ENCODE data around the gene C3orf52. TPM values are rescaled to one million over a fixed set of nuclear protein-coding genes. Genes with fewer than 3 reads are reported as not detected.
A peak's percentile ranks its signal among the peaks of the same experiment; 100 is the strongest.

C3orf52 gene
- polyA plus RNA-seq, 1 donor (not counting 4 experiments of a cell fraction or from before 2014, with no cell fraction given): 15.8 TPM

DNA sequence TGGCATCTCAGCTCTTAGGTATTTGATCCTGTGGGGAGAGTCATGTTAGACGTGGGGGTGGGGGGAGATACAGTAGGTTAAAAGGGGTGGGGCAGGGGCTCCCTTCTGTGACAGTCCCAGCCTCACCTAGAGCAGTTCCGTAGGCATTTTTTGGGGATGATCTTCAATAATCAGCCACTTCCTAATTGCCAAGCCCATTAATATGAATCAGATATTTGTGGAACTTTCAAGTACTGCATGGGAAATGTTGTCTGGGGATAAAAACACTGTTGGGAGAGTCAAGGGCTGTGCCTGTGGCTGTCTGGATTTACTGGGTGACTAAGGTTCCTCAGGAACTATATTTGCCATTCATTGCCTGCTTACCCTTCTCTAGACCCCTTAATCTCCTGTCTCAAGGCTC lies 9.5 kb downstream of the C3orf52 start:
- Histone ChIP-seq H3K9me3 (ENCODE audit: control insufficient read depth, low read depth, low read length) (no peaks in the 10 kb centered on the region), H4K20me1 (ENCODE audit: control insufficient read depth, extremely low read depth, insufficient read depth, low read length) (peaks cover under 1% of the 10 kb centered on the region), H3K27ac (ENCODE audit: control insufficient read depth, insufficient read depth, low read length) (peak overlapping the region; percentile 34), H2AFZ (ENCODE audit: control insufficient read depth, low read length) (no peak overlapping the region), H3K79me2 (ENCODE audit: control insufficient read depth, insufficient read depth, low read length) (peaks cover 52% of the 10 kb centered on the region), H3K4me1 (ENCODE audit: control insufficient read depth, extremely low read depth, insufficient read depth, low read length) (peaks cover 32% of the 10 kb centered on the region), H3K4me2 (ENCODE audit: control insufficient read depth, extremely low read depth, insufficient read depth, low read depth, low read length) (no peak overlapping the region), H3K27me3 (ENCODE audit: control insufficient read depth, extremely low read depth, insufficient read depth, low read length) (no peaks in the 10 kb centered on the region), H3K9ac (ENCODE audit: control insufficient read depth, extremely low read depth, insufficient read depth, low read length) (no peak overlapping the region), H3K9me1 (ENCODE audit: control insufficient read depth, extremely low read depth, insufficient read depth, low read length) (no peaks in the 10 kb centered on the region), H3K4me3 (ENCODE audit: control insufficient read depth in 2 of 3, extremely low read depth in 1 of 3, insufficient read depth in 2 of 3, low read depth in 1 of 3, low read length in 3 of 3) (no peak overlapping the region), H3K36me3 (ENCODE audit: control insufficient read depth in 2 of 2, extremely low read depth in 1 of 2, insufficient read depth in 2 of 2, low read length in 2 of 2) (peaks cover 3 to 9% of the 10 kb centered on the region in 2 experiments)
- FAIRE-seq (no peak), DNase-seq (ENCODE audit: low read depth, low spot score) (no peak)
- no peak for TF ChIP-seq EZH2 (IDR thresholded peaks at IDR 0.05; ENCODE audit: low read length)
- TF ChIP-seq, protein P1, sequence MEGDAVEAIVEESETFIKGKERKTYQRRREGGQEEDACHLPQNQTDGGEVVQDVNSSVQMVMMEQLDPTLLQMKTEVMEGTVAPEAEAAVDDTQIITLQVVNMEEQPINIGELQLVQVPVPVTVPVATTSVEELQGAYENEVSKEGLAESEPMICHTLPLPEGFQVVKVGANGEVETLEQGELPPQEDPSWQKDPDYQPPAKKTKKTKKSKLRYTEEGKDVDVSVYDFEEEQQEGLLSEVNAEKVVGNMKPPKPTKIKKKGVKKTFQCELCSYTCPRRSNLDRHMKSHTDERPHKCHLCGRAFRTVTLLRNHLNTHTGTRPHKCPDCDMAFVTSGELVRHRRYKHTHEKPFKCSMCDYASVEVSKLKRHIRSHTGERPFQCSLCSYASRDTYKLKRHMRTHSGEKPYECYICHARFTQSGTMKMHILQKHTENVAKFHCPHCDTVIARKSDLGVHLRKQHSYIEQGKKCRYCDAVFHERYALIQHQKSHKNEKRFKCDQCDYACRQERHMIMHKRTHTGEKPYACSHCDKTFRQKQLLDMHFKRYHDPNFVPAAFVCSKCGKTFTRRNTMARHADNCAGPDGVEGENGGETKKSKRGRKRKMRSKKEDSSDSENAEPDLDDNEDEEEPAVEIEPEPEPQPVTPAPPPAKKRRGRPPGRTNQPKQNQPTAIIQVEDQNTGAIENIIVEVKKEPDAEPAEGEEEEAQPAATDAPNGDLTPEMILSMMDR (optimal IDR thresholded peaks at IDR 0.05 in 1 of 3, IDR thresholded peaks at IDR 0.05 in 1 of 3, conservative IDR thresholded peaks at IDR 0.05 in 1 of 3; ENCODE audit: extremely low read depth in 1 of 3, insufficient read depth in 2 of 3, low read length in 3 of 3): no peak
- dilution Hi-C loops (cut with MboI; ENCODE audit: extremely low pct_ligation_motif_present, low sequenced_read_pairs): no loop called here

DNA sequence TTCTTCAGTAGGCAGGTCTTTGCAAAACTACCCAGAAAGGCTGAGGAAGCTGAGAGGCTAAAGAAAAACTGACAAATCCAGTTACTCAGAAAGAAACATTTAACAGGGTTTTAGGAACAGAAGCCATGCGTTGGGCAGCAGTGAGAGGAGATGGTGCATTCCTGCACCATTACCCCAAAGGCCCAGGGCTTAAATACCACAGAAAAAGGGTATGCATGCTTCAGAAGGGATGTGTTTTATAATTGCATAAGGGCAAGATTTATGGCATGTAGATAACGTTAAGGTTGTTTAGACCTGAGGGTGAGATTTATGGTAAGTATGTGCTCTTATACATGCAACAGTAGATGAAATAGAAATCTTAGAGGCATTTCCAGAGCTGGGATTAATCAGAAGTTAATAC lies 10.0 kb downstream of the C3orf52 start:
- Histone ChIP-seq H2AFZ (ENCODE audit: control insufficient read depth, low read length) (no peak overlapping the region), H3K4me2 (ENCODE audit: control insufficient read depth, extremely low read depth, insufficient read depth, low read depth, low read length) (peak overlapping the region; percentile 8), H3K79me2 (ENCODE audit: control insufficient read depth, insufficient read depth, low read length) (peaks cover 50% of the 10 kb centered on the region), H3K4me3 (ENCODE audit: control insufficient read depth in 2 of 3, extremely low read depth in 1 of 3, insufficient read depth in 2 of 3, low read depth in 1 of 3, low read length in 3 of 3) (no peak overlapping the region), H3K4me1 (ENCODE audit: control insufficient read depth, extremely low read depth, insufficient read depth, low read length) (peaks cover 36% of the 10 kb centered on the region), H3K27me3 (ENCODE audit: control insufficient read depth, extremely low read depth, insufficient read depth, low read length) (no peaks in the 10 kb centered on the region), H4K20me1 (ENCODE audit: control insufficient read depth, extremely low read depth, insufficient read depth, low read length) (no peaks in the 10 kb centered on the region), H3K9ac (ENCODE audit: control insufficient read depth, extremely low read depth, insufficient read depth, low read length) (no peak overlapping the region), H3K27ac (ENCODE audit: control insufficient read depth, insufficient read depth, low read length) (peak overlapping the region; percentile 34), H3K9me3 (ENCODE audit: control insufficient read depth, low read depth, low read length) (no peaks in the 10 kb centered on the region), H3K36me3 (ENCODE audit: control insufficient read depth in 2 of 2, extremely low read depth in 1 of 2, insufficient read depth in 2 of 2, low read length in 2 of 2) (peaks cover 3 to 8% of the 10 kb centered on the region in 2 experiments), H3K9me1 (ENCODE audit: control insufficient read depth, extremely low read depth, insufficient read depth, low read length) (no peaks in the 10 kb centered on the region)
- TF ChIP-seq, protein P1 (optimal IDR thresholded peaks at IDR 0.05 in 1 of 3, IDR thresholded peaks at IDR 0.05 in 1 of 3, conservative IDR thresholded peaks at IDR 0.05 in 1 of 3; ENCODE audit: extremely low read depth in 1 of 3, insufficient read depth in 2 of 3, low read length in 3 of 3): no peak
- no peak for TF ChIP-seq EZH2 (IDR thresholded peaks at IDR 0.05; ENCODE audit: low read length)
- FAIRE-seq (peak; percentile 29), DNase-seq (ENCODE audit: low read depth, low spot score) (no peak)
- dilution Hi-C loops (cut with MboI; ENCODE audit: extremely low pct_ligation_motif_present, low sequenced_read_pairs): no loop called here
